Adrenal gland (tissue), 5 donors: ENCODE results near the gene TMEM117.

ENCODE experiments used
- POLR2A ChIP-seq, 2 donors: fragments of 450-650 bp; IDR thresholded peaks; one replicate each; pipeline ENCODE4 v1.6.1; 2017; ENCODE audit warnings: antibody characterized with exemption in 2 of 2, mild to moderate bottlenecking in 2 of 2, moderate library complexity in 1 of 2
- TF ChIP-seq, protein P1 (sequence below), 6 experiments: fragments of 450-650 bp in 4 of 6; fragments of 200-600 bp in 2 of 6; sonication (generic) in 1 of 6; IDR thresholded peaks; 1 replicate in 5 of 6; 2 replicates in 1 of 6; pipeline versions ENCODE4 v1.5.1 to v1.8.0; 2016 to 2021; ENCODE audit warnings: antibody characterized with exemption in 6 of 6, mild to moderate bottlenecking in 2 of 6, moderate library complexity in 1 of 6
- donor health status: DM: no; HTN: no; CAD: no.

- TF ChIP-seq, protein P1, sequence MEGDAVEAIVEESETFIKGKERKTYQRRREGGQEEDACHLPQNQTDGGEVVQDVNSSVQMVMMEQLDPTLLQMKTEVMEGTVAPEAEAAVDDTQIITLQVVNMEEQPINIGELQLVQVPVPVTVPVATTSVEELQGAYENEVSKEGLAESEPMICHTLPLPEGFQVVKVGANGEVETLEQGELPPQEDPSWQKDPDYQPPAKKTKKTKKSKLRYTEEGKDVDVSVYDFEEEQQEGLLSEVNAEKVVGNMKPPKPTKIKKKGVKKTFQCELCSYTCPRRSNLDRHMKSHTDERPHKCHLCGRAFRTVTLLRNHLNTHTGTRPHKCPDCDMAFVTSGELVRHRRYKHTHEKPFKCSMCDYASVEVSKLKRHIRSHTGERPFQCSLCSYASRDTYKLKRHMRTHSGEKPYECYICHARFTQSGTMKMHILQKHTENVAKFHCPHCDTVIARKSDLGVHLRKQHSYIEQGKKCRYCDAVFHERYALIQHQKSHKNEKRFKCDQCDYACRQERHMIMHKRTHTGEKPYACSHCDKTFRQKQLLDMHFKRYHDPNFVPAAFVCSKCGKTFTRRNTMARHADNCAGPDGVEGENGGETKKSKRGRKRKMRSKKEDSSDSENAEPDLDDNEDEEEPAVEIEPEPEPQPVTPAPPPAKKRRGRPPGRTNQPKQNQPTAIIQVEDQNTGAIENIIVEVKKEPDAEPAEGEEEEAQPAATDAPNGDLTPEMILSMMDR (IDR thresholded peaks at IDR 0.05) = no peak
- TF ChIP-seq POLR2A (IDR thresholded peaks at IDR 0.05) = no peak
Observed at GRCh38 chr12:43848786-43849185, 12.9 kb downstream of the TMEM117 start.
